ENCODE data around the gene STUB1.

DNA sequence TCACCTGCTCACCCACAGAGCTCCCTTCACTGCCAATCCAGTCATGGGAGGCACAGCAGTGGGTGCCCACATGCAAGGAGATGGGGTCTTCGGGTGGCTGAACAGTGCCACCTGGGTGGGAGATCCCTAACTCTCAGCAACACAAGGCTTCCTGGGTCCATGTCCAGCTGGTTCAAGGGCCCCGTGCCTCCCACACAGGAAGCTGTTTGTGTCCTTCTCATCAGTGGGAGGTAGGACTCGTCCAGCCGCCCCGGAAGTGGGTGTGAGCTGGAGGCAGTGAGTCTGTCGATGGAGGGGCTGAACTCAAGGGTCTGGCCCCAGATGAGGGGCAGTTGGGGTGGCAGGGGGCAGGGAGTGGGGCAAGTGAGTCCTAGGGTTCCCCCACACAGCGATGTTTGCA lies 23.8 kb downstream of the STUB1 start:
- TF ChIP-seq EZH2 (IDR thresholded peaks at IDR 0.05) (no peak), POLR2AphosphoS5 (IDR thresholded peaks at IDR 0.05; ENCODE audit: borderline replicate concordance, low read depth, low read length) (no peak), FOXP2 (optimal IDR thresholded peaks at IDR 0.05; ENCODE audit: control extremely low read depth, extremely low read length, insufficient read depth) (no peak)

All from SK-N-MC (cell line).